Frontal cortex (tissue), 4 donors: Measurements from ENCODE around the gene B4GALNT3. TPM values are rescaled to one million over a fixed set of nuclear protein-coding genes. Genes with fewer than 3 reads are reported as not detected.

Experiments
- DNase-seq, 2 donors: peaks; one replicate each; pipeline ENCODE4 v3.0.0; 2012; ENCODE audit warnings: low spot score in 2 of 2
- FAIRE-seq: peaks from 2 replicates; lab custom pipeline; 2012; peaks lifted over from hg19 to GRCh38; lab: Jason Lieb, UNC
- total RNA-seq: library from RNA; depleted of rRNA; stranded (reverse); fragments of >200 nt; gene quantifications from one replicate; pipeline ENCODE4 v1.2.3, GENCODE V29; 2014
- donor health status: control.
- donor health status: control.
- donor health status: control.

The B4GALNT3 gene
- total RNA-seq, 1 donor from 2014 or later, result 2.4 TPM

GRCh38 chr12:550473-551260 lies 90.9 kb downstream of the B4GALNT3 start:
- FAIRE-seq (no peak), DNase-seq (no peak)

- DNase-seq (no peak), FAIRE-seq (no peak)
Measured at GRCh38 chr12:552466-552865, 92.7 kb downstream of the B4GALNT3 start.

- FAIRE-seq (no peak), DNase-seq (no peak)
Measured at GRCh38 chr12:553216-554000, 93.7 kb downstream of the B4GALNT3 start.

- DNase-seq (no peak), FAIRE-seq (no peak)
Measured at GRCh38 chr12:554001-554285, 94.2 kb downstream of the B4GALNT3 start.

GRCh38 chr12:556498-556897 lies 96.8 kb downstream of the B4GALNT3 start:
- DNase-seq (no peak), FAIRE-seq (no peak)

GRCh38 chr12:558580-558979 lies 98.8 kb downstream of the B4GALNT3 start:
- DNase-seq (no peak), FAIRE-seq (no peak)

- FAIRE-seq (no peak), DNase-seq (no peak)
Measured at GRCh38 chr12:559208-559905, 99.6 kb downstream of the B4GALNT3 start.

GRCh38 chr12:559906-560455 lies 100.2 kb downstream of the B4GALNT3 start:
- FAIRE-seq (no peak), DNase-seq (no peak)

- DNase-seq (no peak), FAIRE-seq (no peak)
Measured at GRCh38 chr12:560691-561390, 101.1 kb downstream of the B4GALNT3 start.

- no peak for FAIRE-seq
- no peak for DNase-seq
Measured at GRCh38 chr12:561391-561705, 101.6 kb downstream of the B4GALNT3 start.

GRCh38 chr12:561908-562593 lies 102.3 kb downstream of the B4GALNT3 start:
- no peak for DNase-seq
- FAIRE-seq, result no peak

- no peak for DNase-seq
- FAIRE-seq, result no peak
Measured at GRCh38 chr12:562634-563033, 102.9 kb downstream of the B4GALNT3 start.

- no peak for FAIRE-seq
- DNase-seq, result no peak
Measured at GRCh38 chr12:563250-563781, 103.6 kb downstream of the B4GALNT3 start.

GRCh38 chr12:563787-564298 lies 104.1 kb downstream of the B4GALNT3 start:
- DNase-seq (no peak), FAIRE-seq (no peak)

- no peak for DNase-seq
Measured at GRCh38 chr12:565161-565560, 105.4 kb downstream of the B4GALNT3 start.

GRCh38 chr12:565589-566105 lies 105.9 kb downstream of the B4GALNT3 start:
- DNase-seq (no peak), FAIRE-seq (no peak)

More at GRCh38 chr12:565161-565560, 105.4 kb downstream of the B4GALNT3 start:
- no peak for FAIRE-seq

- DNase-seq (no peak), FAIRE-seq (no peak)
Measured at GRCh38 chr12:568486-568885, 108.7 kb downstream of the B4GALNT3 start.

- no peak for FAIRE-seq
- no peak for DNase-seq
Measured at GRCh38 chr12:569091-569676, 109.4 kb downstream of the B4GALNT3 start.
